Upper lobe of right lung (tissue), 1 donor: ENCODE measurements around the gene INSYN1. TPM values are rescaled to one million over a fixed set of nuclear protein-coding genes. Genes with fewer than 3 reads are reported as not detected.
"Not testable (repeated sequence)": the region's sequence is repeated elsewhere in the genome, so short reads cannot be mapped to it uniquely, and the experiment has no call there.

Experiments
- ATAC-seq: fragments of 200-7000 bp; cut with Tn5 transposase; one replicate; pipeline ENCODE4 v1.9.1; 2020; ENCODE audit warnings: mild to moderate bottlenecking, moderate library complexity
- DNase-seq: peaks from one replicate; pipeline ENCODE4 v3.0.0-alpha.2; 2020
- H3K27ac ChIP-seq: fragments of 200-600 bp; one replicate; pipeline ENCODE4 v1.8.0; 2022
- H3K27me3 ChIP-seq: fragments of 200-600 bp; one replicate; pipeline ENCODE4 v1.8.0; 2022; ENCODE audit warnings: mild to moderate bottlenecking
- H3K36me3 ChIP-seq: fragments of 200-600 bp; one replicate; pipeline ENCODE4 v1.8.0; 2022
- H3K4me1 ChIP-seq: fragments of 200-600 bp; one replicate; pipeline ENCODE4 v1.8.0; 2022
- H3K4me3 ChIP-seq: fragments of 200-600 bp; one replicate; pipeline ENCODE4 v1.8.0; 2022; ENCODE audit warnings: mild to moderate bottlenecking
- H3K9me3 ChIP-seq: fragments of 200-600 bp; one replicate; pipeline ENCODE4 v1.8.0; 2022
- intact Hi-C: fragments of 100-400 bp; cut with DNase I; formaldehyde crosslinking; loops from one replicate; pipeline ENCODE4 v1.11.0; 2022
- total RNA-seq: library from RNA; stranded (reverse); fragmentation: NEBNext Ultra II Directional; extraction: Animal tissue kit (Norgen Biotek cat#: 25700); gene quantifications from one replicate; pipeline ENCODE4 v1.2.1, GENCODE V29; 2021
- TF ChIP-seq, protein P1 (sequence below): fragments of 200-600 bp; IDR thresholded peaks from one replicate; pipeline ENCODE4 v1.8.0; 2022; ENCODE audit warnings: antibody characterized with exemption
- donor health status: DM: no; HTN: yes; CAD: no; lungs with severe emphysema.

Gene INSYN1
- total RNA-seq, 1 donor from 2014 or later, result 6.2 TPM

DNA sequence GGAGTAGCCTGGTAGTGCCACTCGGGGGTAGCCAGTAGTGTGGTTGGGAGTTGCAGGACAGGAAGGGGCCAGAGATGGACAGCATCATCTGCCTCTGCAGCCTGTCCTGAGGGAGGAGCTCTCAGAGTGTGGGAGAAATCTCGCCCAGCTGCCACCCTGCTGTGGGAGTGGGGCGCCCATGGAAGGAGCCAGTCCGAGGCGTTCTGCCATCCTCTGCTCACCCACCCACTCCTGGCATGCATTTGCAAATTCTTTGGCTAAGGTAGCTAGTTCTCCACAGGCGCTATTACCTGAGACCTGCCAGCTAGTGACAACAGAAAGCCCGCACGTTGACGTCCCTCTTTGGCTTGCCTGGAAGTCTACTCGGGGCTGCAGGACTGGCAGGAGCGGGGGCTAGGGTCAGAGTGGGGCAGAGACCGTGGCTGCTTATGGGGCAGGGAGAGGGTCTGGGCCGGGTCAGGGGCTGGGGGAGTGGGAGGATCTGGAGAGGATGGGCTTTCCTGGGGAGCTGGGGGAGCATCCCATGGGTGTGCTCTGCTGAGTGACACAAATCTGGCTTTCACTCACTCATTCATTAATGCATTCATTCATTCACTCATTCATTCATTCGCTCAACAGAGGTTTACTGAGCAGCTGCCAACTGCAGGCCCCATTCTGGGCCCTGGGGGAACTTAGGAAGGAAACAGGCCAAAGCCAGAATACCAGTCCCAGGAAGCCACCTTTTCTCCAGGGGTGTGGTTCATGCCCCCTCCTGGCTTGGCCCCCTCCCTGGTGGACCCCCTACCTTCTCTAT is 44.4 kb upstream of the INSYN1 start:
- H3K36me3 ChIP-seq, result no peaks in the 10 kb centered on the region
- DNase-seq (no peak), ATAC-seq (no peak)
- no peaks in the 10 kb centered on the region for H3K9me3 ChIP-seq
- no peak overlapping the region for H3K4me3 ChIP-seq
- H3K27ac ChIP-seq, result no peak overlapping the region
- H3K27me3 ChIP-seq, result no peaks in the 10 kb centered on the region
- TF ChIP-seq, protein P1, sequence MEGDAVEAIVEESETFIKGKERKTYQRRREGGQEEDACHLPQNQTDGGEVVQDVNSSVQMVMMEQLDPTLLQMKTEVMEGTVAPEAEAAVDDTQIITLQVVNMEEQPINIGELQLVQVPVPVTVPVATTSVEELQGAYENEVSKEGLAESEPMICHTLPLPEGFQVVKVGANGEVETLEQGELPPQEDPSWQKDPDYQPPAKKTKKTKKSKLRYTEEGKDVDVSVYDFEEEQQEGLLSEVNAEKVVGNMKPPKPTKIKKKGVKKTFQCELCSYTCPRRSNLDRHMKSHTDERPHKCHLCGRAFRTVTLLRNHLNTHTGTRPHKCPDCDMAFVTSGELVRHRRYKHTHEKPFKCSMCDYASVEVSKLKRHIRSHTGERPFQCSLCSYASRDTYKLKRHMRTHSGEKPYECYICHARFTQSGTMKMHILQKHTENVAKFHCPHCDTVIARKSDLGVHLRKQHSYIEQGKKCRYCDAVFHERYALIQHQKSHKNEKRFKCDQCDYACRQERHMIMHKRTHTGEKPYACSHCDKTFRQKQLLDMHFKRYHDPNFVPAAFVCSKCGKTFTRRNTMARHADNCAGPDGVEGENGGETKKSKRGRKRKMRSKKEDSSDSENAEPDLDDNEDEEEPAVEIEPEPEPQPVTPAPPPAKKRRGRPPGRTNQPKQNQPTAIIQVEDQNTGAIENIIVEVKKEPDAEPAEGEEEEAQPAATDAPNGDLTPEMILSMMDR, result no peak
- H3K4me1 ChIP-seq, result peaks cover 11% of the 10 kb centered on the region
- intact Hi-C loops, result no loop called here

DNA sequence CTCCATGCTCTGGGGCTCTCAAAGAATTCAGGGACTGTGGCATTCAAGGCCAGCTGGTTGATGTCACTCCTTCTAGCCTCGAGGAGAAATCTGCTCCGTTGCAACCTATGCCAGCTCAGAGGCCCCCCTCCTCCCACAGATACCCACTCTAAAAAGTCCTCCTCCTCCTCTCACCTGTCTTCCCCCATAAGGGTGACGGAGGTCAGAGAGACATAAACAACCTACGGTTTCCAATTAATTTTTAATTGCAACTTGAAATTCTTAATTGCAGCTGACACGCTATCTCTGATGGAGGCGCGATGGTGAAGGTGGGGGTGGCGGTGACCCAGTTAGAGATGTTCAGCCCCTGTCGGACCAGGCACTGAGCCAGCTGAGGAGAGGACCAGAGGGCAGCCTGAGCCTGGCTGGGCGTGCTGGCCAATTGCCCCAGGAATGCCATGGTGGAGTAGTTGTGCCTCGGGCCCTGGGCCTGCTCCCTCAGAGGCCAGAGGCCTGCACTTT is 43.2 kb upstream of the INSYN1 start:
- intact Hi-C loops, result no loop called here
- Histone ChIP-seq H3K36me3 (no peaks in the 10 kb centered on the region), H3K4me3 (no peak overlapping the region), H3K27ac (no peak overlapping the region), H3K27me3 (no peaks in the 10 kb centered on the region), H3K9me3 (no peaks in the 10 kb centered on the region), H3K4me1 (peaks cover 10% of the 10 kb centered on the region)
- TF ChIP-seq, protein P1, result no peak
- no peak for ATAC-seq
- no peak for DNase-seq

DNA sequence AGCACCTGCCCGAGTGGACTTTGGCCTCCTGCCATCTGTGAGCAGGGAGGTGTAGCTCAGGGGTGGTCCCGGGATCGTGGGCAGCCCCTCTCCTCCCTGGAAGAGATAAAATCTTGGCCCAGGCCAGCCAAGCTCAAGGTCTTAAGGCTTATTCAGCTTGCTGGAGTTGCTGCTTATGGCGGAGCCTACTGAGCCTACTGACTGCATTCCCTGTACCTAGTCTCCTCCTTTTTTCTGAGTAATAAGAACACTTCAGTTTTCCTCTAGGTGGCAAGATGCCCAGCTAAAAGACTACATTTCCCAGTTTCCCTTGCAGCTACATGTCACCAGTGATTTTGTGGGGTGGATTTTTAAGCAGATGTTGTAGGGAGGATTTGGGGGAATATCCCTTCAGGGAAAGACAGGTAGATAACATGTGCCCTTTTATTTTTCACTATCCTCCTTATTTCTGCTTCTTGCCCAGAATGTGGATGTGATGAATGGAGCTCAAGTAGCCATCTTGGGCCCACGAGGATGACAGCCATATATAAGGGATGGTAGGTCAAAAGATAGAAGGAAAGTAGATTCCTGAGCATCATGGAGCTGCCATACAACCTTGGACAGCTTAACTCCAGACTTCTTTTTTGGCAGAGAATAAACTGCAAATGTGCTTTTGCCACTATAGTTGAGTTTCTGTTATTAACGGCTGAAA is 41.4 kb upstream of the INSYN1 start:
- intact Hi-C loops, result no loop called here

DNA sequence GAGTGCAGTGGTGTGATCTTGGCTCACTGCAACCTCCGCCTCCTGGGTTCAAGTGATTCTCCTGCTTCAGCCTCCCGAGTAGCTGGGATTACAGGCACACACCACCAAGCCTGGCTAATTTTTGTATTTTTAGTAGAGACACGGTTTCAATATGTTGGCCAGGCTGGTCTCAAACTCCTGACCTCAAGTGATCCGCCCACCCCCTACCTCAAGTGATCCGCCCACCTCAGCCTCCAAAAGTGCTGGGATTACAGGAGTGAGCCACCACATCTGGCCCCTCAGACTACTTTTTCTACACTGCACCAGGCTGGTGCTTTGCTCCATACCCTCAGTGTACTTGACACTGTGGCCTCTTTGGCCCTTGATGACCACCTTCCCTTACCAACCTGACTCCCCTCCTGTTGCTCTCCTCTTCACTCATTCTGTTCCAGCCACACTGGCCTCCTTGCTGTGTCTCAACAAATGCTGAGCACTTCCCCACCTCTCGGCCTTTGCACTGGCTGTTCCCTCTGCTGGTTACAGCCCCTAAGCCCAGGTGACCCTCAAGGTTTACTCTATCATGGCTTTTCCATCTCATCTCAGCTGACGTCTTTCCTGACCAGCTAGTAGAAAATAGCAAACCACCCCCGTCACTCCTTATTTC is 39.9 kb upstream of the INSYN1 start:
- H3K9me3 ChIP-seq, H3K4me3 ChIP-seq, H3K27ac ChIP-seq, H3K27me3 ChIP-seq, H3K36me3 ChIP-seq, DNase-seq, H3K4me1 ChIP-seq, intact Hi-C loops, ATAC-seq: not testable (repeated sequence)

More for the DNA sequence above, 41.4 kb upstream of the INSYN1 start:
- no peak for DNase-seq
- no peak overlapping the region for H3K4me3 ChIP-seq
- H3K27ac ChIP-seq, result no peak overlapping the region
- peak; percentile 24 for ATAC-seq
- H3K9me3 ChIP-seq, result no peaks in the 10 kb centered on the region
- H3K27me3 ChIP-seq, result no peaks in the 10 kb centered on the region
- H3K36me3 ChIP-seq, result no peaks in the 10 kb centered on the region
- TF ChIP-seq, protein P1, result no peak
- H3K4me1 ChIP-seq, result no peaks in the 10 kb centered on the region

DNA sequence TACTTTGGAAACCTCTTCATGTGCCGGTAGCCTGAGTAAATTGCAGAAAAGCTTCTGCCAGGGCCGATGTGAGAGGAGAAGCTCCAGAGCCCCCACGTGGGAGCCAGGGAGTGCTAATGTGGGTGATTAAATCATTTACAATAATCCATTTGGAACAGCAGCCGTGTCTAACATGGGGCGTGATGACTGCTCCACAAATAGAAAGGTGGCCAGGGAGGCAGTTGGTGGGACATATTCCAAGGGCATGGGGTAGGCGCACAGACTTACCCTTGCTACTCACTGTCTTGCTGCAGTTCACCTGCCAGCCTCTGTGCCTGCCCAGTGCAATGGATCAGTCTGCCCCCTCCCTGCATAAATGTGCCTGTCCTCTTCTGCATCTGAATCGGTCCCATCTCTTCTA is 39.3 kb upstream of the INSYN1 start:
- no peak for DNase-seq
- H3K27ac ChIP-seq, result no peak overlapping the region
- H3K9me3 ChIP-seq, result no peaks in the 10 kb centered on the region
- H3K4me3 ChIP-seq, result no peak overlapping the region
- no peak for ATAC-seq
- intact Hi-C loops, result no loop called here
- TF ChIP-seq, protein P1, result no peak
- no peaks in the 10 kb centered on the region for H3K36me3 ChIP-seq
- no peaks in the 10 kb centered on the region for H3K27me3 ChIP-seq
- no peaks in the 10 kb centered on the region for H3K4me1 ChIP-seq
